HepG2 (cell line): ENCODE measurements around the gene GPR27. TPM values are rescaled to one million over a fixed set of nuclear protein-coding genes. Genes with fewer than 3 reads are reported as not detected.

Experiments
- ATAC-seq: fragments of 200-7000 bp; cut with Tn5 transposase; 3 replicates; pipeline ENCODE4 v1.9.1; 2020; ENCODE audit warnings: mild to moderate bottlenecking, moderate library complexity
- BruUV-seq: library from RNA; stranded (reverse); fragments of 400-500 nt; replicated peaks from 2 replicates; lab custom pipeline; 2021; lab: Mats Ljungman, UMichigan
- CTCF ChIA-PET: fragments of 300-600 bp; formaldehyde crosslinking; extraction: SDS; loops from one replicate; lab custom pipeline; 2021; ENCODE audit warnings: low total read pairs, inconsistent platforms, low intra/inter-chr PET ratio; lab: Yijun Ruan, JAX
- POLR2A ChIA-PET: fragments of 350-600 bp; sonication (Branson Sonifier 250); formaldehyde crosslinking; loops from one replicate; lab custom pipeline; 2020; ENCODE audit warnings: antibody characterized with exemption, inconsistent platforms; lab: Yijun Ruan, JAX
- DNase-seq: peaks from one replicate; pipeline ENCODE4 v3.0.0-alpha.2; 2015; ENCODE audit warnings: low spot score
- FAIRE-seq: peaks from 3 replicates; lab custom pipeline; 2011; peaks lifted over from hg19 to GRCh38; lab: Jason Lieb, UNC
- H2AFZ ChIP-seq: one replicate; pipeline ENCODE4 v1.6.1; 2011; ENCODE audit warnings: low read length, inconsistent platforms
- H3K27ac ChIP-seq: fragments of 300-600 bp; 3 replicates; pipeline ENCODE4 v1.8.0; 2011; ENCODE audit warnings: mixed run types, mild to moderate bottlenecking, mixed read lengths, low read length, inconsistent platforms; ENCODE audit not compliant: insufficient read depth; ENCODE audit errors: extremely low read length
- H3K27me3 ChIP-seq, 2 experiments: fragments of 200-600 bp in 1 of 2; 2 replicates in 1 of 2; 3 replicates in 1 of 2; pipeline versions ENCODE4 v1.6.0 to v1.8.0; 2011; ENCODE audit warnings: low read length in 2 of 2, mild to moderate bottlenecking in 2 of 2, moderate library complexity in 2 of 2, inconsistent platforms in 1 of 2; ENCODE audit not compliant: insufficient read depth in 2 of 2, control insufficient read depth in 1 of 2
- H3K36me3 ChIP-seq, 2 experiments: fragments of 200-600 bp in 1 of 2; replicated peaks in 1 of 2; 2 replicates in 1 of 2; 3 replicates in 1 of 2; pipeline versions ENCODE4 v1.5.1 to v1.8.0; 2011; ENCODE audit warnings: low read length in 2 of 2, inconsistent platforms in 1 of 2; ENCODE audit not compliant: insufficient read depth in 2 of 2, control insufficient read depth in 1 of 2
- H3K4me1 ChIP-seq: 2 replicates; pipeline ENCODE4 v1.5.1; 2012; ENCODE audit warnings: low read length, inconsistent platforms; ENCODE audit not compliant: insufficient read depth
- H3K4me2 ChIP-seq: 2 replicates; pipeline ENCODE4 v1.6.0; 2011; ENCODE audit warnings: low read depth, low read length, inconsistent platforms
- H3K4me3 ChIP-seq, 3 experiments: fragments of 200-600 bp in 1 of 3; sonication (generic), shearing (Covaris generic) in 1 of 3; replicated peaks in 1 of 3; 2 replicates each; pipeline ENCODE4 v1.5.1; 2011 to 2016; ENCODE audit warnings: low read length in 3 of 3, inconsistent platforms in 2 of 3, low read depth in 2 of 3, mild to moderate bottlenecking in 2 of 3, control low read depth in 1 of 3, mixed read lengths in 1 of 3; ENCODE audit not compliant: insufficient read depth in 1 of 3
- H3K79me2 ChIP-seq: one replicate; pipeline ENCODE4 v1.6.1; 2011; ENCODE audit warnings: low read length, inconsistent platforms; ENCODE audit not compliant: insufficient read depth
- H3K9ac ChIP-seq: 2 replicates; pipeline ENCODE4 v1.6.0; 2011; ENCODE audit warnings: mild to moderate bottlenecking, low read depth, low read length, inconsistent platforms; ENCODE audit not compliant: insufficient read depth
- H3K9me3 ChIP-seq: 2 replicates; pipeline ENCODE4 v1.5.1; 2012; ENCODE audit warnings: mild to moderate bottlenecking, low read length
- H4K20me1 ChIP-seq: 2 replicates; pipeline ENCODE4 v1.6.0; 2011; ENCODE audit warnings: inconsistent platforms, mild to moderate bottlenecking, low read length, moderate library complexity; ENCODE audit not compliant: insufficient read depth
- ATF3 ChIP-seq: sonication (generic); formaldehyde crosslinking; IDR thresholded peaks from 2 replicates; pipeline ENCODE4 v1.4.0; 2020; ENCODE audit warnings: missing genetic modification reagents
- ZNF280D ChIP-seq: sonication (generic); formaldehyde crosslinking; IDR thresholded peaks from 2 replicates; pipeline ENCODE4 v1.5.1; 2020; ENCODE audit warnings: mild to moderate bottlenecking, missing genetic modification reagents
- WGBS: methylation state at CpG from one replicate; pipeline ENCODE4 v1.1.6; 2017; ENCODE audit warnings: low lambda C conversion rate; 5-methylcytosine and 5-hydroxymethylcytosine counted together
- in situ Hi-C: cut with HindIII; loops from 2 replicates; pipeline ENCODE4 v1.10.0; 2017; ENCODE audit warnings: low pct_unique_long_range_greater_than_20kb; ENCODE audit not compliant: extremely low pct_ligation_motif_present
- intact Hi-C: fragments of 100-400 bp; cut with micrococcal nuclease; formaldehyde crosslinking; loops from one replicate; pipeline ENCODE4 v1.10.0; 2022; ENCODE audit not compliant: unreplicated experiment
- polyA plus RNA-seq, 8 experiments: library from polyadenylated mRNA; depleted of rRNA in 3 of 8; stranded (reverse) in 7 of 8; unstranded in 1 of 8; fragments of >200 nt; fragmentation: Illumina TruSeq in 4 of 8; extraction: Trizol in 4 of 8; gene quantifications; 2 replicates each; pipeline versions ENCODE4 v1.2.1 to v1.2.3, GENCODE V29; 2011 to 2016; ENCODE audit warnings: low read depth in 4 of 8, missing spikeins in 1 of 8, mixed read lengths in 1 of 8; ENCODE audit not compliant: insufficient read depth in 1 of 8
- total RNA-seq, 5 experiments: library from RNA; depleted of rRNA; stranded (reverse); fragments of >200 nt; fragmentation: Illumina TruSeq; extraction: Trizol; gene quantifications; 2 replicates each; pipeline ENCODE4 v1.2.3, GENCODE V29; 2016; ENCODE audit warnings: low read depth in 1 of 5

GPR27 gene
- total and polyA plus RNA-seq, 2 of the 13 experiments (the other 11 are each of a cell fraction or from before 2014, with no cell fraction given) = not detected

- WGBS = 38% methylated on average over 5 of the region's 5 CpGs
- in situ Hi-C loops = no loop called here
Observed at GRCh38 chr3:71771126-71771525, 17.5 kb downstream of the GPR27 start.

More at GRCh38 chr3:71771126-71771525, 17.5 kb downstream of the GPR27 start:
- no peak for TF ChIP-seq ATF3 (CRISPR knock-in tag)
- no peak for TF ChIP-seq ZNF280D
- TF ChIP-seq, all 625 proteins: peak for 0
- intact Hi-C loops = no loop called here
- Histone ChIP-seq H3K9ac (no peak overlapping the region), H4K20me1 (no peaks in the 10 kb centered on the region), H3K27me3 (peaks cover 0 to 13% of the 10 kb centered on the region in 2 experiments; a peak in 2 of 5 replicates), H3K27ac (no peak overlapping the region), H2AFZ (no peak overlapping the region), H3K4me2 (no peak overlapping the region), H3K4me3 (no peak overlapping the region), H3K79me2 (no peaks in the 10 kb centered on the region), H3K9me3 (no peaks in the 10 kb centered on the region), H3K4me1 (no peaks in the 10 kb centered on the region), H3K36me3 (no peaks in the 10 kb centered on the region)
- no TSS peak for BruUV-seq
- FAIRE-seq (no peak), ATAC-seq (no peak), DNase-seq (no peak)
- ChIA-PET CTCF (no interaction called here), POLR2A (no interaction called here)
